NCI-H2029 (cell line): ENCODE data around the gene RAD21L1.
A peak's percentile ranks its signal among the peaks of the same experiment; 100 is the strongest.

Experiments
- DNase-seq: peaks from one replicate; lab custom pipeline; 2025; lab: John Stamatoyannopoulos, UW

The RAD21L1 gene

GRCh38 chr20:1225783-1226654 is at the start of gene RAD21L1:
Gene RAD21L1, plus strand, starts transcription at chr20:1226044. Its CDS starts 2,410 bp downstream, at chr20:1228454.
- DNase-seq: peak; percentile 36

GRCh38 chr20:1177680-1178079 is 48.2 kb upstream of the RAD21L1 start:
- DNase-seq: no peak

DNA sequence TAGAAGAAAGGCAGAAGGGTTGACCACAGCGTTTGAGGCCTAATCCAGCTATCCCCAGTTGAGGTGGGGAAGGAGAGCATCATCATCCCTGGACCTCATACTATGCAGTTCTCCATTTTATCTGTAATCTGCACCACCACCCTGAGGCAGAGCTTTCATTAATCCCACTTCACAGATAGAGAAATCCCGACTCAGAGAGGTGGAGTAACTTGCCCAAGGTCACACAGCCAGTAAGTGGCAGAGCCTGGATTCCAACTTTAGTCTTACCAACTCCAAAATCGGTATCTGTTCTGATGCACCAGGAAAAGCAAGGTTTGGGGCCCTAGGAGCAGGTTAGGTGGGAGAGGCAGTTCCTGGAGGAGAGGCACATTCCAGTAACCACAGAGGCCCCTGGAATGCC is 47.7 kb upstream of the RAD21L1 start:
- no peak for DNase-seq

DNA sequence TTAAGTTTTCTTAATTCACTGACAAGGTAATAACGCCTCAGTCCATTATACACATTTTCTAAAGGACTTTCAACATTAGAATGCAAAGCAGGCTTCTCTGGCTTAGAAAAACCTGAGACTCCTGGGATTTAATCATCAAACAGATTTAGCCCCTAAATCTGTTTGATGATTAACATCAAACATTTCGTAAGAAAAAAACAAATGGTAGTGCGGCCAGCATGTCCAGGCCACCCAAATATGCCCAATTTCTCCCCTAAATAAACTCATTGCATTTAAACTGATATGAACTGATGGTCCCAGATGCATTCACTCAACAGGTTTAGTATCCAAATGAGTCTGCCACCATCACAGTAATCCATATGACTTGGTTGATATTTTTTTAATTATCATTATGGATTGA is 47.2 kb upstream of the RAD21L1 start:
- DNase-seq: no peak

DNA sequence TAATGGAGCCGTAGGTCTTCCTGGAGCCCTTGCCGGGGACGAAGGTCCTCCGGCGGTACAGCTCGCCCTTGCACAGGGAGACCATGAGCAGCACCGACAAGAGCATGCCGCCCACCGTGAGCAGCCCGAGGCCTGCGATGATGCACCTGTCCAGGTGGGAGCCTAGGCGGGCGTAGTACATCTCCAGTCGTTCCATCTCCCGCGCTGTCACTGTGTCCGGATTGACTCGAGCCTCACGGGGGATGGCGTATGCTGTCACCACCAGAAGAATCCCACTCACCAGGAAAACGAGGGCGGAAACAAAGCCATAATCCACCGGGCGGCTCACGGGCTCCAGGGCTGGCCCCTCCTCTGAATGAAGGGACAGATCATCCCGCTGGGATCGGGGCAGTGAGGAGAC is 44.9 kb upstream of the RAD21L1 start:
- DNase-seq: no peak

GRCh38 chr20:1182106-1182505 is 43.7 kb upstream of the RAD21L1 start:
- DNase-seq: no peak

DNA sequence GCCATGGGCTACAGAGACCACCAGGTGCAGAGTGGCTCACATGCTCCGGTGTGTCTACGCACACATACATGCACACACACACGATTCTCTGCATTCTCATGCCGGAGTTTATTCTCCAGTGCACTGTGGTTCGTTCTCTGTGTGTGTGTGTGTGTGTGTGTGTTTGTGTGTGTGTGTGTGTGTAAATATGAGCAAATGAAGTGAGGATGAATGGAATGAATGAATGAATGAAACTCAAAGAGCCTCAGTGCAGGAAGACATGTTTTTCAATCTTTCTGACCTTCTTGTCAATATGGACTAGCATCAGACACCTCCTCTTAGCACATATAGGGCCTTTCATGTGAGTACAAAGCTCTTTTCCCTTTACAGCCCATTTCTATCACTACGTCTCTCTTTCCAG is 42.7 kb upstream of the RAD21L1 start:
- DNase-seq: no peak

- no peak for DNase-seq
Measured at GRCh38 chr20:1184260-1184637, 41.6 kb upstream of the RAD21L1 start.

- no peak for DNase-seq
Measured at GRCh38 chr20:1184638-1185315, 41.1 kb upstream of the RAD21L1 start, which contains the start of gene TMEM74B. Gene TMEM74B, minus strand, starts transcription at chr20:1184981. Its CDS starts 1,180 bp downstream, at chr20:1183801.

- DNase-seq: no peak
Measured at GRCh38 chr20:1185316-1185741, 40.5 kb upstream of the RAD21L1 start.

DNA sequence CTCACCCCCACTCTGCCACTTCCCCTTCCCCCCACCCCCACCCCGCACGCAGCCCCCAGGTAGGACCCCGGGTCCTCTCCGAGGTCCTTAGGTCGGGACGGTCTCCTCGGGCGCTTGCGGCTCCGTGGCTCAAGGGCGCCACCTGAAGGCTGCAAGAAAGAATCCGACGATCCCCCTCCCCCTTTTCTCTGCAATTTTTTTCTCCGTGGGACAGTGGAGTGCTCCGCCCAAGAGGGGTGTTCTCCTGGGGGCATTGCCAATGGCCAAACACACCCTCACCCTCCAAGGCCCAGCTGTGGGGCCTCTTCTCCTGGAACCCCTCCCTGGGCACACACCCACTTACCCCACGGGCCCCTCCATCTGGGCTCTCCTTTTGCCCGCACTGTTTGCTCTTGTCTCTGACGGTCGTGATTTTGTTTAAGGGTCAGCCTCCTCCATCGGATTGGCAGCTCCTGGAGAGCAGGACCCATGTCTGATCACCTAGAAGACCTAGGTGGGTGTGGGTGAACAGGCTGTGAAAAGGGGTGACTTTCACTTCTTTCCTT is 40.0 kb upstream of the RAD21L1 start:
- DNase-seq: peak; percentile 42

DNA sequence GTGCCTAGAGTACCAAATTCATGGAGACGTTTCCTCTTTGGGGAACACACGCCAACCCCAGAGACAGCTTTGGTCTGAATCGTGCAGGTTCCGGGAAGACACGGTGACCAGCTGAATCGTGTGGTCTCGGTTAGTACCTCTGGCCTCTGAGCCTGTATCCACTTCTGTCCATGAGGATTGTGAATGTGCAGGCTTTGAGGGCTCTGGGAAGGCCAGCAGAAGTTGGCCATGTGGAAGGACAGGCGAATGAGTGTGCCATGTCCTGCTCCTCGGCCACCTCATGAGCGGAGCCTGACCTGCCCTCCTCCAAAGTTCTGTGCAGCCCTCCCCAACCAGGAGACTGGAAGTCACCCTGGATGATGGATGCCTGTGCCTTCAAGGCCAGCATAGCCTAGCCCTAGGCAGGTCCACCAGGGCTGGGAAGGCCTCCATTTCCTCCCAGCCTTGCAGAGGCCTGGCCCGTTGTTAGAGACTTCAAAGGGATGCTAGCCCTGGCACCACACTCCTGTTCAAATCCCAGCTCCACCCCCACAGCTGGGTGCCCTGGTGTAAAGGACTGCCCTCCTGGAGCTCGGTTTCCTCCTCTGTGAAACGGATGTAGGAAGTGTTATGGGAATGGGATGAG is 39.4 kb upstream of the RAD21L1 start:
- no peak for DNase-seq

DNA sequence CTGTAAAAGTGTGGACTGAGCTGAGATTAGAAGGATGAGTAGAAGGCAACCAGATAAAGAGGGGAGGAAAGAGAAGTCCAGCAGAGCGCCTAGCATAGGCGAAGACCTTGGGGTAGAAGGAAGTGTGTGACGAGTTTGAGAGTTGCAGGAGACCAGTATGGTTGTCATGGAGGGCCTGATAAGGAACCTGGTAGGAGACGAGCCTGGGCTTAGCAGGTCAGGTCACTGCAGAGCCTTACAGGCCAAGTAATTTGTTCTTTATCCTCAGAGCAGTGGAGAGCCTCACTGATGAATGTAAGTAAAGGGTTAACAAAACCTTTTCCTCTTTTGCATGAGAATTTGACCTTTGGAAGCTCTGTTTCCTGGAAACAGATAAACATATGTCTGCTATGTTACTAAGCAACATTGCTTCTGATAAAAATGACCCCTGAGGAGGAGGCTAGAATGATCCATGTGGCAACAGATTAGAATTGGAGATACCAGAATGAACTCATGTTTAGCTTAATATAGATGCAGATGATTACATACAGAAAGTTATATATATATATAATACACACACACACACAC is 38.2 kb upstream of the RAD21L1 start:
- DNase-seq: peak; percentile 9

GRCh38 chr20:1188347-1188746 is 37.5 kb upstream of the RAD21L1 start:
- DNase-seq: no peak

DNA sequence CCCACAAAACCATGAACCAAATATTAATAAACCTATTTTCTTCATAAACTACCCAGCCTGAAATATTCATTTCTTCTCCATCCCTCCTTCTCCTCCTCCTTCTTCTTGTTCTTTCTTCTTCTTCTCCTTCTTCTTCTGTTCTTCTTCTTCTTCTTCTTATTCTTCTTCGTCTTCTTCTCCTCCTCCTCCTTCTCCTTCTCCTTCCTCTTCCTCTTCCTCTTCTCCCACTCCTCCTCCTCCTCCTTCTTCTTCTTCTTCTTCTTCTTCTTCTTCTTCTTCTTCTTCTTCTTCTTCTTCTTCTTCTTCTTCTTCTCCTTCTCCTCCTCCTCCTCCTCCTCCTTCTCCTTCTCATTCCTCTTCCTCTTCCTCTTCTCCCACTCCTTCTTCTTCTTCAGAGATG is 36.0 kb upstream of the RAD21L1 start:
- DNase-seq: no peak

DNA sequence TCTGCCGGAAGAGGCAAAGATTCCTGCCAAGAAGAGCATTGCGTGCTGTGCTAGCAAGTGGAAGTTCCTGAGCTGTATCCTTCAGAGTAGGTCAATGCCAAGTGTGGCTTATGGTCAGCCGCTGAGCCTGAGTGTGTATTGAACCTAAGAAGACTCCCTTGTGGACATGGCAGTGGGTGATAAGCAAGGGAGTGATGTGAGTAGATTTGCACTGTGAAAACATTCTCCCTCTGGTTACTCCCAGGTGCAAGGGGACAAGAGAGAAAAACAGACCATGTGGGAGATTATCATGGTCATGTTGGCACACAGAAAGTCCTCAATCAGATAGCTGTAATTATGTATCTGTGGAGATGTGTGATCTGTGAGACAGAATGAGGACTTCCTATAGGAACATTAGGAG is 35.0 kb upstream of the RAD21L1 start:
- no peak for DNase-seq

GRCh38 chr20:1191299-1191698 is 34.5 kb upstream of the RAD21L1 start:
- no peak for DNase-seq

- no peak for DNase-seq
Measured at GRCh38 chr20:1195226-1195625, 30.6 kb upstream of the RAD21L1 start.

GRCh38 chr20:1196634-1197033 is 29.2 kb upstream of the RAD21L1 start:
- DNase-seq: no peak

GRCh38 chr20:1197801-1198200 is 28.0 kb upstream of the RAD21L1 start:
- DNase-seq: no peak

DNA sequence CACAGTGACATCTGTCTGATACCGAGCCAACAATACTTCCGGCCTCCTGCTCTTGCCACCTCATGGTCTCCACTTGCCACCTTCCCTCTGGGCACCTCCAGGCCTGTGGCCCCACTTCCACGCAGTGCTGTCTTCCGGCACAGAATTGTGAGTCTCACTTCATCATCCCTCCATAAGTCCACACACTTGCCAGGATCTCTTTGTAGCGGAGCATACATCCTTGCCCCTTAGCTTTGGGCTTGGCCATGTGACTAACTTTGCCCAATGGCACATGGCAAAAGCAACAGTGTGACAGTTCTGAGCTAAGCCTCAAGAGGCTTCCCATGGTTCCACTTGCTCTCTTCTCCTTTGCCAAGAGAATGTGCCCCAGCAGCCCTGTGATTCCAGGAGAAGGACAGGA is 27.1 kb upstream of the RAD21L1 start:
- DNase-seq: no peak

DNA sequence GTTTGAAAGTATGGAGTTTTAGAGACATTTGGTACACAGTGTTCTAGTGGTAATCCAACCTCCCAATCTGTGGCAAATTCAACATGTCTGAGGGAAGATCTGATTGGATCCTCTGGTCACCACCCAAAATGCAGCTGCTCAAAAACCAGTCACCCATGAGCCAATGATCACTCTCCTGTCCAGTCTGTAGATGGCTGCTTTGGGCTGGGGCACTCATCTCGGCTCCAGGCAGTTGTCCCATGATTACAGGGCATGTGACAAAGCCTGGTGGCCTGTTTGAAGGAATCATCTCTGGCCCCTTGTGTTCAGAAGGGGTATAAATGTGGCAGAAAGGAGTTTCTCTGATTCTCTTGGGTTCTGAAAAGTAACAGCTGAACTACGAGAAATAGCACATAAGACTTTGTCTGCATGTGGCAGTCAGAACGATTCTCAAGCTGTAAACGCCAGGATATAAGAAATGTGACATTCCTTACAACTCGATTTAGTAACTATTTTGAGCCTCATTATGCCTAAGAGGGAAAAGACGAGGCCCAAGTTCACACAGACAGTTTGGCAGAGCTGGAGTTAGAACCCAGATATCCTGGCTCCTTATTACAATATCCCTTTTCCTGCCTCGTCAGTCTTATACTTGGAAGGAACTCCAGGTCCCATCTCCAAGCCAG is 26.5 kb upstream of the RAD21L1 start:
- no peak for DNase-seq
